Measurements from ENCODE around the gene ECHS1. TPM values are rescaled to one million over a fixed set of nuclear protein-coding genes. Genes with fewer than 3 reads are reported as not detected.

ECHS1 gene
- total RNA-seq, 1 experiment from 2014 or later: 58.0 TPM

GRCh38 chr10:133361227-133361626 is 11.9 kb downstream of the ECHS1 start:
- ChIA-PET POLR2A (no interaction called here), CTCF (no interaction called here), RAD21 (ENCODE audit: low non-redundant PET in 1 of 2, low total read pairs in 2 of 2, uncharacterized antibody in 2 of 2, unreplicated experiment in 2 of 2) (interaction anchor here in 1 of 2 experiments (0.7 kb wide), 1 partner anchor 12 kb away, joined by 3 read pairs; no protein-coding TSS in a partner anchor)
- peaks cover 3 to 5% of the 10 kb centered on the region in 2 experiments; a peak in 2 of 4 replicates for H3K4me1 ChIP-seq (ENCODE audit: control insufficient read depth in 1 of 2, insufficient read depth in 2 of 2, low read length in 2 of 2)
- no peak overlapping the region for H3K4me3 ChIP-seq (replicated peaks in 1 of 2; ENCODE audit: low read depth in 1 of 2, low read length in 2 of 2)
- no peak for ATAC-seq
- no peak overlapping the region for H3K27ac ChIP-seq (ENCODE audit: low read depth, low read length)
- TF ChIP-seq ELF1 (IDR thresholded peaks at IDR 0.05; ENCODE audit: borderline replicate concordance, low read depth) (no peak), EZH2 (IDR thresholded peaks at IDR 0.05) (no peak), CEBPB (IDR thresholded peaks at IDR 0.05; ENCODE audit: low read depth) (no peak)
- H3K36me3 ChIP-seq (ENCODE audit: control insufficient read depth in 1 of 2, insufficient read depth in 2 of 2, low read length in 2 of 2): no peaks in the 10 kb centered on the region; a peak in 2 of 4 replicates
- peaks cover 6% of the 10 kb centered on the region; the same call in 1 of the 2 replicates for H3K79me2 ChIP-seq (ENCODE audit: insufficient read depth, low read length)
- no peaks in the 10 kb centered on the region for H3K27me3 ChIP-seq (ENCODE audit: insufficient read depth, low read length)
- intact Hi-C loops (cut with micrococcal nuclease): no loop called here
- no peaks in the 10 kb centered on the region for H3K9me3 ChIP-seq (ENCODE audit: control insufficient read depth in 1 of 2, insufficient read depth in 1 of 2, low read depth in 1 of 2, low read length in 2 of 2)
- H4K20me1 ChIP-seq (ENCODE audit: insufficient read depth): no peaks in the 10 kb centered on the region
- no TSS peak for BruUV-seq (replicated peaks)
- H2AFZ ChIP-seq (ENCODE audit: low read depth, low read length, poor library complexity, severe bottlenecking): no peak overlapping the region
- H3K9me2 ChIP-seq (ENCODE audit: insufficient read depth): no peaks in the 10 kb centered on the region
- no peak overlapping the region for H3K9ac ChIP-seq (ENCODE audit: low read length)
- no peak for DNase-seq (ENCODE audit: low read depth, low spot score)
- H3K4me2 ChIP-seq (ENCODE audit: low read length): no peak overlapping the region

GRCh38 chr10:133359972-133360610 is 13.1 kb downstream of the ECHS1 start:
- Histone ChIP-seq H3K4me1 (ENCODE audit: control insufficient read depth in 1 of 2, insufficient read depth in 2 of 2, low read length in 2 of 2) (peaks cover 3 to 5% of the 10 kb centered on the region in 2 experiments; a peak in 2 of 4 replicates), H2AFZ (ENCODE audit: low read depth, low read length, poor library complexity, severe bottlenecking) (no peak overlapping the region), H4K20me1 (ENCODE audit: insufficient read depth) (no peaks in the 10 kb centered on the region), H3K4me2 (ENCODE audit: low read length) (no peak overlapping the region), H3K79me2 (ENCODE audit: insufficient read depth, low read length) (peaks cover 6% of the 10 kb centered on the region; the same call in 1 of the 2 replicates), H3K27me3 (ENCODE audit: insufficient read depth, low read length) (no peaks in the 10 kb centered on the region), H3K27ac (ENCODE audit: low read depth, low read length) (no peak overlapping the region), H3K9me2 (ENCODE audit: insufficient read depth) (no peaks in the 10 kb centered on the region), H3K36me3 (ENCODE audit: control insufficient read depth in 1 of 2, insufficient read depth in 2 of 2, low read length in 2 of 2) (no peaks in the 10 kb centered on the region; a peak in 1 of 4 replicates), H3K9me3 (ENCODE audit: control insufficient read depth in 1 of 2, insufficient read depth in 1 of 2, low read depth in 1 of 2, low read length in 2 of 2) (no peaks in the 10 kb centered on the region), H3K9ac (ENCODE audit: low read length) (no peak overlapping the region), H3K4me3 (replicated peaks in 1 of 2; ENCODE audit: low read depth in 1 of 2, low read length in 2 of 2) (no peak overlapping the region)
- ATAC-seq (no peak), DNase-seq (ENCODE audit: low read depth, low spot score) (no peak)
- CTCF ChIA-PET: no interaction called here
- TF ChIP-seq ZNF274 (IDR thresholded peaks at IDR 0.05; ENCODE audit: low read depth, low read length): no peak
- TF ChIP-seq POLR2AphosphoS5 (IDR thresholded peaks at IDR 0.05; ENCODE audit: low read depth, low read length): no peak
- TF ChIP-seq RAD21 (IDR thresholded peaks at IDR 0.05; ENCODE audit: low read depth): no peak
- TF ChIP-seq TCF7L2 (IDR thresholded peaks at IDR 0.05; ENCODE audit: borderline replicate concordance, extremely low read depth, insufficient read depth, insufficient read length): no peak
- no peak for TF ChIP-seq ELF1 (IDR thresholded peaks at IDR 0.05; ENCODE audit: borderline replicate concordance, low read depth)
- TF ChIP-seq EZH2phosphoT487 (IDR thresholded peaks at IDR 0.05; ENCODE audit: borderline replicate concordance): no peak
- no peak for TF ChIP-seq REST (IDR thresholded peaks at IDR 0.05; ENCODE audit: low read depth)
- TF ChIP-seq FOSL1 (IDR thresholded peaks at IDR 0.05; ENCODE audit: low read depth): no peak
- TF ChIP-seq ZBTB33 (IDR thresholded peaks at IDR 0.05; ENCODE audit: extremely low read depth, insufficient replicate concordance, low read length): no peak
- no peak for TF ChIP-seq CEBPB (IDR thresholded peaks at IDR 0.05; ENCODE audit: low read depth)
- POLR2A ChIA-PET: no interaction called here
- BruUV-seq (replicated peaks): no TSS peak
- intact Hi-C loops (cut with micrococcal nuclease): no loop called here
- RAD21 ChIA-PET (ENCODE audit: low non-redundant PET in 1 of 2, low total read pairs in 2 of 2, uncharacterized antibody in 2 of 2, unreplicated experiment in 2 of 2): no interaction called here
